Erythroblast (primary cell): Measurements from ENCODE around the gene SERPINA1.

Experiments
- GATA1 ChIP-seq: IDR thresholded peaks from 2 replicates; pipeline ENCODE4 v1.6.1; 2011; ENCODE audit warnings: low read depth, mild to moderate bottlenecking, control low read depth, low read length, moderate library complexity
- POLR2A ChIP-seq: IDR thresholded peaks from 2 replicates; pipeline ENCODE4 v1.6.1; 2011; ENCODE audit warnings: mild to moderate bottlenecking, low read length

DNA sequence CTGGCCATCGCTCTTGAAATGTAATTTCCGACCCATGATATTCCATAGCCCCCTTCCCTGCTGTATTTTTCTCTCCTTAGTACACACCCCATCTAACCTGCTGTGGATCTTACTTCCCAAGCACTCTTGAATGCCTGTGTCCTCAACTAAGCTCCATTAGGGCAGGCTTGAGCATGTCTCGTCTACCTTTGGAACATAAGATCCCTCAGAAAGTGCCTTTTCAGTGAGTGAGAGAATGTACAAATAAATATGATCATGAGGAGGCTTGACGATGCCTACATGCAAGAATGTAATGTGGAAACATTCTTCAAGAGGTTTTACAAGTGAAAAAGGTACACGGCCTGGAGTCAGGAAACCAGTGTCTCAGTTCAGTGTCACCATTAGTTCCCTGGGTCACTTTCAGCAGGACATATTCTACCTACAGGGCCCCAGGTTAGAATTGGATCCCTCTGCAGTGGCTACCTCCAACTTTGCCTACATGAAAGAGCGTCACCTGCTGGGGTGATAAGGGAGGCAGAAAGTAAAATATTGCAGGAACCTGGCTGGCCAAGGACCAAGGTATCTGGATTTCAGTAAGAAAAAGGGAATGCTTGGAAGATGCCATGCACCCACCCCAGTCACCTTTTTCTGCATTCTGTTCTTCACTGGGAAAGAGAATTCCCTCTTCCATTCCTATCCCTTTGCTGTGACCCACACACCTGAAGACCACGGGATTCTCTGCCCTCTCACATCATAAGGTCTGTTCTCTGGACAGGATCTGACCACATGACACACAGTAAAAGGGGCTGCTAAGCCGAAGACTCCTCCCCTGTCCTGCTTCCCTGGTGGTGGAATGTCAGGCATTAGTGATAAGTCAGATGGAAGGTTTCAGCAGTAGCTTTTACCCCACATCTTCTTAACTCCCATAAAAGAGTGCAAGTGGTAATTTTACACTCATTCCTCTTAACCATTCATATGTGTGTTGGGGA is 24.6 kb upstream of the SERPINA1 start:
- TF ChIP-seq POLR2A (no peak), GATA1 (no peak)
